Urothelium cell line (cell line): ENCODE results near the gene MIEF2.
"Not testable (repeated sequence)": the region's sequence is repeated elsewhere in the genome, so short reads cannot be mapped to it uniquely, and the experiment has no call there.

Experiments used
- DNase-seq: peaks from one replicate; pipeline ENCODE4 v3.0.0; 2011; ENCODE audit warnings: low spot score, mixed read lengths
- FAIRE-seq: peaks from 2 replicates; lab custom pipeline; 2011; peaks lifted over from hg19 to GRCh38; lab: Jason Lieb, UNC

Gene MIEF2, protein sequence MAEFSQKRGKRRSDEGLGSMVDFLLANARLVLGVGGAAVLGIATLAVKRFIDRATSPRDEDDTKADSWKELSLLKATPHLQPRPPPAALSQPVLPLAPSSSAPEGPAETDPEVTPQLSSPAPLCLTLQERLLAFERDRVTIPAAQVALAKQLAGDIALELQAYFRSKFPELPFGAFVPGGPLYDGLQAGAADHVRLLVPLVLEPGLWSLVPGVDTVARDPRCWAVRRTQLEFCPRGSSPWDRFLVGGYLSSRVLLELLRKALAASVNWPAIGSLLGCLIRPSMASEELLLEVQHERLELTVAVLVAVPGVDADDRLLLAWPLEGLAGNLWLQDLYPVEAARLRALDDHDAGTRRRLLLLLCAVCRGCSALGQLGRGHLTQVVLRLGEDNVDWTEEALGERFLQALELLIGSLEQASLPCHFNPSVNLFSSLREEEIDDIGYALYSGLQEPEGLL

DNA sequence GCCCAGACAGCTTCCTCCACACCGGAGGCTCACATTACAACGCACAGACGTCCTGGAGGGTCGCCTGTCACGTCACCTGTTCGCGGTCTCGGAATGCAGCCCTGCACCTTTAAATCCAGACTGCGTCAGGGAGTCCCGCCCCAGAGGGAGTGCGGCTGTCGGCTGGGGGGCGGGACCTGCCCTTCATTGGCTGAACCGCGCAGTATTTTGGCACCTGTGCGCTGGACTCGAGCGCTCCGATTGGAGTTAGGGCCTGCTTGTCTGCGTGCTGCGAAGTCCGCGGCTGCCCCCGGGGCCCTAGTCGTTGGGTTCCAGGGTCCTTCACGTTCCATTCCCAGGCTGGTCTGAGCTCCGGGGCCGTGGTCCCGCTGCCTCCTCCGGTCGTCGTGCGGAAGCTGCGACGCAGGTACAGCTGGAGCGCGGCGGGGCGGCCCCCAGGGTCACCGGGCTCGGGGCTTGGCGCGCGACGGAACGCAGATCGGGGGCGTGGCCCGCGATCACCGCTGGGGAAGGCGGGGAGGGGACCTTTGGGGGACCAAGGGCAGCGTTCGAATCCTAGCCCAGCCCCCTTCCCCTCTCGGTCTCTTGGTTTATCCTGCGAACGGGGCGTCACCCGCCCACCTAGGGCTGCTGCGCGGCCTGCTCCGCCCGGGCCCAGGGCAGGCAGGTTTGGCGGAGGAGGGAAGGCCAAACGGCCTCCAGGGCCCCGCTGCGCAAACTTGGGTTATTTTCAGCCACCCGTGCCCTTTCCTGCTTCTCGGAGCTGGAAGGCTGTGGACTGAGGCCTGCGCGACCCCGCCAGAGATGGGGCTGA is at the start of gene MIEF2:
Gene MIEF2 (plus strand): TSS at position 331 of the 814 bp plus-strand sequence. CDS start 2,059 bp downstream, outside the sequence.
- FAIRE-seq = peak; percentile 88
- DNase-seq = peak; percentile 99

GRCh38 chr17:18213666-18214270 is 46.7 kb upstream of the MIEF2 start:
- no peak for DNase-seq
- FAIRE-seq = no peak

- not testable (repeated sequence) for FAIRE-seq, DNase-seq
Measured at GRCh38 chr17:18216906-18217305, 43.6 kb upstream of the MIEF2 start.

GRCh38 chr17:18217412-18218015 is 42.9 kb upstream of the MIEF2 start:
- peak; percentile 83 for DNase-seq

GRCh38 chr17:18218756-18219415 is 41.6 kb upstream of the MIEF2 start:
- FAIRE-seq (no peak), DNase-seq (no peak)

More at GRCh38 chr17:18217412-18218015, 42.9 kb upstream of the MIEF2 start:
- no peak for FAIRE-seq

GRCh38 chr17:18224053-18224386 is 36.4 kb upstream of the MIEF2 start:
- FAIRE-seq = no peak

DNA sequence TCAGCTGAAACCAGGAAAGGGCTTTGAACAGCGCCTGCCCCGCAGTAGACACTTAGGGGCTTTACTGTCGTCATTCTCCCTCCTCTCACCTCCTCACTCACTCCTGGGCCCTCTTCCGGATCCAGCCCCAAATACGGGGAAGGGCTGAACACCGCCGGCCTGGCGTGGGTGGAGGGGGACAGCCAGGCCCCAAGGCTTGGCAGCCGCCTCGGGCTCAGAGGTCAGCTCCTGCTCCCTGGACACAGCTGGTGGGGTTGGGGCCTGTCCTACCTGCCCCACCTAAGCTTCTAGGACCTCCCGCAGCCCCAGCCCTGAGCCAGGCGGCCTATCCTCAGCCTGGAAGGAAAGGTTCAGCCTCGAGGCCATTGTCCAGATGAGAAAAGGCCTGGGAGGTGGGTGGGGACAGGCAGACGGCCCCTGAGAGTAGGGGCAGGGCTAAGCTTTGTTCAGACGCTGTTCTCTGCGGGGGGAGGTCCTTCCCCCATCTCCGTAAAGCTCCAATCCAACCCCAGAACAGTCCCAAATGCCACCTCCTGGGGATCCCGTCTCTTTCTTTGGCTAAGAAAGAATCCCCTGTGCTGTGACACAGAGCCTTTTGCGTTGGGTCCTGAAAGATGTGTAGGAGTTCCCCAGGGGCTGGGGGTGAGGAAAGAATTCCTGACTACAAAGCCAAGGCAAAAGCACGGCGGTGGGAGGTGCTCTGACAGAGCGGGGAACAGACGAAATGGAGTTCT is 35.9 kb upstream of the MIEF2 start:
- no peak for DNase-seq
- FAIRE-seq = no peak

More at GRCh38 chr17:18224053-18224386, 36.4 kb upstream of the MIEF2 start:
- DNase-seq = no peak

GRCh38 chr17:18225121-18225641 is 35.3 kb upstream of the MIEF2 start, which contains the start of gene LLGL1:
LLGL1 (plus strand) TSS chr17:18225635; CDS start chr17:18225683, 48 bp downstream.
- FAIRE-seq (peak; percentile 62), DNase-seq (peak; percentile 99)

- DNase-seq (peak; percentile 26), FAIRE-seq (no peak)
Measured at GRCh38 chr17:18225642-18226283, 34.7 kb upstream of the MIEF2 start.

GRCh38 chr17:18226284-18226945 is 34.0 kb upstream of the MIEF2 start:
- no peak for DNase-seq
- no peak for FAIRE-seq

- no peak for FAIRE-seq
- DNase-seq = no peak
Measured at GRCh38 chr17:18227635-18228034, 32.8 kb upstream of the MIEF2 start.

- DNase-seq (no peak), FAIRE-seq (no peak)
Measured at GRCh38 chr17:18228176-18228682, 32.2 kb upstream of the MIEF2 start.

- FAIRE-seq = no peak
- DNase-seq = no peak
Measured at GRCh38 chr17:18229254-18229653, 31.2 kb upstream of the MIEF2 start.

GRCh38 chr17:18229771-18230170 is 30.7 kb upstream of the MIEF2 start:
- no peak for FAIRE-seq
- DNase-seq = no peak

GRCh38 chr17:18230288-18231141 is 29.9 kb upstream of the MIEF2 start:
- FAIRE-seq = no peak
- DNase-seq = no peak

GRCh38 chr17:18231164-18231563 is 29.3 kb upstream of the MIEF2 start:
- FAIRE-seq = no peak
- no peak for DNase-seq
